HuH-7.5 (cell line): Measurements from ENCODE around the gene RCOR1.
A peak's percentile ranks its signal among the peaks of the same experiment; 100 is the strongest.

Experiments used
- DNase-seq: peaks from one replicate; pipeline ENCODE4 v3.0.0; 2011; ENCODE audit warnings: low spot score

Gene RCOR1

GRCh38 chr14:102776761-102777710 lies 184.6 kb downstream of the RCOR1 start, which contains the start of gene TRAF3:
TRAF3 (plus strand) TSS chr14:102777449; CDS start chr14:102870202, 92,753 bp downstream.
- DNase-seq, result peak; percentile 91

GRCh38 chr14:102777711-102778337 lies 185.4 kb downstream of the RCOR1 start:
- peak; percentile 54 for DNase-seq

DNA sequence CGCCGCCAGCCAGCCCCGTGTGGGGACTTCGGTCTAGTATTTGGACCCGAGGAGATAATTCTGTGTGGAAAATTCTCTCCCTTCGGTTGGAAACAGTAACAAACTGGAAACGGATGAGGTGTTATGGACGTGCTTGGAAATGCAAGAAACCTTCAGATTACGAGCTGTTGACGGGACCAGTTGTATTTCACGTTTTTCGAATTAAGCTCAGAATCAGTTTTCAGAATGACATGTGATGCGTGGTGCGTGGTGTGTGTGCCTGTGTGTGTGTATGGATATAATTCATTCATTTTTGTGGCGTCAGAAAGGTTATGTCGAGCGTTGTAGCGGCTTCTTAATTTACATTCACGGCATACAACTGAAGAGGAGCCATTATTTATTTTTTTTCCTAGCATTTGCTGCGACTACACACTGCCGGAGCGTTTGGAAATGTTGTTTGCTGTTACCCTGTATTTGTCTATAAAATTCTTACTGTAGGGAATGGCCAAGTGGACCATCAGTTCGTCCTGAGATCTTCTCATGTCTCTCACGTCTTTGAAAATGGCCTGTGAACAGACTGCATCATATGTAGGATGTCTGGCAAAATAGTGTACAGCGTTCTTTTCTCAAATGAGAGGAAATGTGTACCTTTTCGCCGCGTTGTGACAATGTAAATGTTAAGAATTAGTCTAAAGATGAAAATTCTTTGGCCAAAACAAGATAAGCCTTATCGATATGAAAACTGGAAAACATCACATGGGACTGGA lies 186.1 kb downstream of the RCOR1 start:
- no peak for DNase-seq

DNA sequence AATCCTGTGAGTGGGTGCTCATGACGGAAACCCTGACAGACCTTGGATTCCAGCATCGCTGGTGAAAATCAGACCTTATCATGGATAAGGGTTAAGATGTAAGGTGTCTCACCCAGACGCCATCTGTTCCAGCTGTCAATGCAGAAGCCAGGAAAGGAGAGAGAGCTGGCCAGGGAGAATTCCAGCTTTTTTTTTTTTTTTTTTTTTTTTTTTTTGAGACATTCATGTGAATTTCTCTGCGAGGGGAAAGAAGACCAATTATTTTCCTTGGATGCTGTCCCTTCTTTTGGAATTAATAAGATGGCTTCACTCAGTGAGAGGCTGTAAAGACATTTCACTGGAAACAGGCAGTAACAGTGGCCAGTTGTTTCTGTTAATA lies 186.6 kb downstream of the RCOR1 start:
- no peak for DNase-seq

GRCh38 chr14:102779574-102780315 lies 187.3 kb downstream of the RCOR1 start:
- DNase-seq, result no peak
